ENCODE measurements around the gene JAG1. TPM values are rescaled to one million over a fixed set of nuclear protein-coding genes. Genes with fewer than 3 reads are reported as not detected.

The JAG1 gene
- total RNA-seq, 1 experiment from 2014 or later: 8.1 TPM

GRCh38 chr20:10701607-10702006, 27.8 kb upstream of the JAG1 start:
- DNase-seq (ENCODE audit: extremely low read depth, low read depth): no peak

- no peak for DNase-seq (ENCODE audit: extremely low read depth, low read depth)
Observed at GRCh38 chr20:10699941-10700340, 26.1 kb upstream of the JAG1 start.

GRCh38 chr20:10699489-10699888, 25.7 kb upstream of the JAG1 start:
- no peak for DNase-seq (ENCODE audit: extremely low read depth, low read depth)

- DNase-seq (ENCODE audit: extremely low read depth, low read depth): no peak
Observed at GRCh38 chr20:10696650-10697049, 22.9 kb upstream of the JAG1 start.

- DNase-seq (ENCODE audit: extremely low read depth, low read depth): no peak
Observed at GRCh38 chr20:10689385-10689784, 15.6 kb upstream of the JAG1 start.

GRCh38 chr20:10687895-10688294, 14.1 kb upstream of the JAG1 start:
- no peak for DNase-seq (ENCODE audit: extremely low read depth, low read depth)

GRCh38 chr20:10686356-10687133, 12.7 kb upstream of the JAG1 start:
- DNase-seq (ENCODE audit: extremely low read depth, low read depth): no peak

GRCh38 chr20:10683537-10683936, 9.7 kb upstream of the JAG1 start:
- DNase-seq (ENCODE audit: extremely low read depth, low read depth): no peak

- no peak for DNase-seq (ENCODE audit: extremely low read depth, low read depth)
Observed at GRCh38 chr20:10682939-10683338, 9.1 kb upstream of the JAG1 start.

GRCh38 chr20:10681494-10681893, 7.7 kb upstream of the JAG1 start:
- DNase-seq (ENCODE audit: extremely low read depth, low read depth): no peak

- no peak for DNase-seq (ENCODE audit: extremely low read depth, low read depth)
Observed at GRCh38 chr20:10680571-10680970, 6.8 kb upstream of the JAG1 start.

- no peak for DNase-seq (ENCODE audit: extremely low read depth, low read depth)
Observed at GRCh38 chr20:10679269-10679668, 5.5 kb upstream of the JAG1 start.

GRCh38 chr20:10676518-10676917, 2.7 kb upstream of the JAG1 start:
- no peak for DNase-seq (ENCODE audit: extremely low read depth, low read depth)

- DNase-seq (ENCODE audit: extremely low read depth, low read depth): no peak
Observed at GRCh38 chr20:10675450-10675848, 1.6 kb upstream of the JAG1 start.

GRCh38 chr20:10674684-10675449, 1.1 kb upstream of the JAG1 start:
- DNase-seq (ENCODE audit: extremely low read depth, low read depth): peak; percentile 63

GRCh38 chr20:10673176-10673841, 490 bp downstream of the JAG1 start:
- no peak for DNase-seq (ENCODE audit: extremely low read depth, low read depth)

GRCh38 chr20:10672624-10673127, 1.1 kb downstream of the JAG1 start:
- peak; percentile 23 for DNase-seq (ENCODE audit: extremely low read depth, low read depth)

- DNase-seq (ENCODE audit: extremely low read depth, low read depth): no peak
Observed at GRCh38 chr20:10671919-10672623, 1.7 kb downstream of the JAG1 start.

GRCh38 chr20:10671221-10671918, 2.4 kb downstream of the JAG1 start:
- peak; percentile 27 for DNase-seq (ENCODE audit: extremely low read depth, low read depth)
